Measurements from ENCODE around the gene CAMTA1.

DNA sequence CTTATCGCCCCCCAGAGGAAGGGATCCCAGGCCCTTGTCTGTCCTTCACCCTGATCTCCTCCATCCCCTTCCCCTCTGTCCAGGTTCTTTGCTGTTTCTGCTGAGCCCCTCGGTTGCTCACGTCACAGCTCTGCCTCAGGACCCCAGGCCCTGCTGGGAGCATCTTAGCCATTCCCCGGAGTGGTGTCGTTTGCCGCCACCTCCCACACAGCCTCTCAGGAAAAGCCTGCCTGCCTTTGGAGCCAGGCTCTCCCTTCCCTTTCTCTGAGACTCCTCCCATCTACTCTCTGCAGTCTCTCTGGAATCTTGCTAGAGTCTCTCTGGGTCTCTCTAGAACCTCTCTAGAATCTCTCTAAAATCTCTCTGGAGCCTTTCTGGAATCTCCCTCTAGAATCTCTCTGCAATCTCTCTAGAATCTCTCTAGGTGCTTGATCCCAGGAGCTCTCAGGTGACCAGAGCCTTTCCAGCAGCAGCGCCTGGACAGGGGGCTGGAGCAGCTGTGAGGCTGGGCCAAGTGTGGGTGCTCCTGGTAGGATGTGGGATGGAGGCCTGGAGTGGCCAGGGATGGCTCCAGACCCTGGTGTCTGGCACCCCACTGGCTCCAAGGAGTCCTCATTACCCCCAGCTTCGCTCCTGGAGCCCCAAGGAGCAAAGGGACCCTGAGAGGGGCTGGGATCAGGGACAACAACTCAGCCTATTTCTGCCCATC, 702.7 kb downstream of the CAMTA1 start:
- TF ChIP-seq, protein P1, sequence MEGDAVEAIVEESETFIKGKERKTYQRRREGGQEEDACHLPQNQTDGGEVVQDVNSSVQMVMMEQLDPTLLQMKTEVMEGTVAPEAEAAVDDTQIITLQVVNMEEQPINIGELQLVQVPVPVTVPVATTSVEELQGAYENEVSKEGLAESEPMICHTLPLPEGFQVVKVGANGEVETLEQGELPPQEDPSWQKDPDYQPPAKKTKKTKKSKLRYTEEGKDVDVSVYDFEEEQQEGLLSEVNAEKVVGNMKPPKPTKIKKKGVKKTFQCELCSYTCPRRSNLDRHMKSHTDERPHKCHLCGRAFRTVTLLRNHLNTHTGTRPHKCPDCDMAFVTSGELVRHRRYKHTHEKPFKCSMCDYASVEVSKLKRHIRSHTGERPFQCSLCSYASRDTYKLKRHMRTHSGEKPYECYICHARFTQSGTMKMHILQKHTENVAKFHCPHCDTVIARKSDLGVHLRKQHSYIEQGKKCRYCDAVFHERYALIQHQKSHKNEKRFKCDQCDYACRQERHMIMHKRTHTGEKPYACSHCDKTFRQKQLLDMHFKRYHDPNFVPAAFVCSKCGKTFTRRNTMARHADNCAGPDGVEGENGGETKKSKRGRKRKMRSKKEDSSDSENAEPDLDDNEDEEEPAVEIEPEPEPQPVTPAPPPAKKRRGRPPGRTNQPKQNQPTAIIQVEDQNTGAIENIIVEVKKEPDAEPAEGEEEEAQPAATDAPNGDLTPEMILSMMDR (optimal IDR thresholded peaks at IDR 0.05 in 1 of 3, IDR thresholded peaks at IDR 0.05 in 1 of 3, conservative IDR thresholded peaks at IDR 0.05 in 1 of 3; ENCODE audit: extremely low read depth in 1 of 3, insufficient read depth in 2 of 3, low read length in 3 of 3) = no peak
- no peak for TF ChIP-seq EZH2 (IDR thresholded peaks at IDR 0.05; ENCODE audit: low read length)

All from keratinocyte (primary cell).